Smooth muscle cell (in vitro differentiated cells): ENCODE results near the gene KHK. TPM values are rescaled to one million over a fixed set of nuclear protein-coding genes. Genes with fewer than 3 reads are reported as not detected.

ENCODE experiments used
- DNase-seq: peaks from one replicate; lab custom pipeline; 2025; ENCODE audit not compliant: unreplicated experiment; lab: John Stamatoyannopoulos, UW
- H2AFZ ChIP-seq: fragments of 200-600 bp; sonication (generic); 2 replicates; pipeline ENCODE4 v1.6.0; 2016; ENCODE audit warnings: antibody characterized with exemption, low read depth, mild to moderate bottlenecking
- H3F3A ChIP-seq: fragments of 200-600 bp; sonication (generic); 2 replicates; pipeline ENCODE4 v1.6.0; 2017; ENCODE audit warnings: antibody characterized with exemption, low read depth
- H3K27ac ChIP-seq: fragments of 200-600 bp; sonication (generic); 2 replicates; pipeline ENCODE4 v1.5.1; 2016; ENCODE audit warnings: low read depth, mild to moderate bottlenecking
- H3K27me3 ChIP-seq: fragments of 200-600 bp; sonication (generic); 2 replicates; pipeline ENCODE4 v1.6.1; 2016; ENCODE audit warnings: low read depth, mild to moderate bottlenecking
- H3K36me3 ChIP-seq: fragments of 200-600 bp; sonication (generic); 2 replicates; pipeline ENCODE4 v1.5.1; 2016; ENCODE audit warnings: low read depth
- H3K4me1 ChIP-seq: fragments of 200-600 bp; sonication (generic); 2 replicates; pipeline ENCODE4 v1.5.1; 2016; ENCODE audit warnings: low read depth
- H3K4me2 ChIP-seq: fragments of 200-600 bp; sonication (generic); 2 replicates; pipeline ENCODE4 v1.6.0; 2016; ENCODE audit warnings: mild to moderate bottlenecking
- H3K4me3 ChIP-seq: fragments of 200-600 bp; sonication (generic); 2 replicates; pipeline ENCODE4 v1.5.1; 2016; ENCODE audit warnings: mild to moderate bottlenecking
- H3K79me2 ChIP-seq: fragments of 200-600 bp; sonication (generic); 2 replicates; pipeline ENCODE4 v1.6.0; 2016; ENCODE audit warnings: low read depth, mild to moderate bottlenecking
- H3K9ac ChIP-seq: fragments of 200-600 bp; sonication (generic); 2 replicates; pipeline ENCODE4 v1.6.0; 2016; ENCODE audit warnings: low read depth
- H3K9me3 ChIP-seq: fragments of 200-600 bp; sonication (generic); replicated peaks from 2 replicates; pipeline ENCODE4 v1.5.1; 2016; ENCODE audit warnings: low read depth
- H4K20me1 ChIP-seq: fragments of 200-600 bp; sonication (generic); 2 replicates; pipeline ENCODE4 v1.6.0; 2016; ENCODE audit warnings: low read depth
- CTCF ChIP-seq: fragments of 200-600 bp; sonication (generic); IDR thresholded peaks from 2 replicates; pipeline ENCODE4 v1.5.1; 2017; ENCODE audit warnings: borderline replicate concordance, mild to moderate bottlenecking, antibody characterized with exemption; ENCODE audit not compliant: insufficient read depth, poor library complexity, severe bottlenecking
- WGBS: methylation state at CpG from one replicate; pipeline ENCODE4 v1.1.7; 2016; ENCODE audit warnings: low lambda C conversion rate; 5-methylcytosine and 5-hydroxymethylcytosine counted together
- polyA plus RNA-seq: library from polyadenylated mRNA; unstranded; fragments of >200 nt; fragmentation: Nextera tagmentation; extraction: Ambion mirVana; gene quantifications from 2 replicates; pipeline ENCODE4 v1.2.1, GENCODE V29; 2016
- total RNA-seq: library from RNA; depleted of rRNA; stranded (reverse); fragments of >200 nt; gene quantifications from 2 replicates; pipeline ENCODE4 v1.2.3, GENCODE V29; 2014

KHK gene
- total and polyA plus RNA-seq, 2 experiments from 2014 or later, result 0.27 to 1.6 TPM

GRCh38 chr2:27099334-27099955 is 12.9 kb downstream of the KHK start:
- no peak overlapping the region for H3K4me3 ChIP-seq
- 94% methylated on average over 19 of the region's 19 CpGs for WGBS
- H3K4me2 ChIP-seq, result no peak overlapping the region
- no peaks in the 10 kb centered on the region for H4K20me1 ChIP-seq
- H3K36me3 ChIP-seq, result no peaks in the 10 kb centered on the region
- H3K9ac ChIP-seq, result no peak overlapping the region
- H3K9me3 ChIP-seq, result no peaks in the 10 kb centered on the region
- H3K27ac ChIP-seq, result no peak overlapping the region
- TF ChIP-seq CTCF, result no peak
- peaks cover 12% of the 10 kb centered on the region for H3K27me3 ChIP-seq
- no peaks in the 10 kb centered on the region for H3K4me1 ChIP-seq
- no peak for DNase-seq
- H3K79me2 ChIP-seq, result no peaks in the 10 kb centered on the region
- H3F3A ChIP-seq, result no peaks in the 10 kb centered on the region
- H2AFZ ChIP-seq, result no peak overlapping the region

- Histone ChIP-seq H3K36me3 (no peaks in the 10 kb centered on the region), H3K79me2 (no peaks in the 10 kb centered on the region), H4K20me1 (no peaks in the 10 kb centered on the region), H3K4me2 (no peak overlapping the region), H3K27ac (no peak overlapping the region), H3K4me1 (no peaks in the 10 kb centered on the region), H3K9ac (no peak overlapping the region), H2AFZ (no peak overlapping the region), H3K9me3 (no peaks in the 10 kb centered on the region), H3K4me3 (no peak overlapping the region), H3F3A (no peaks in the 10 kb centered on the region), H3K27me3 (peaks cover 18% of the 10 kb centered on the region)
- 90% methylated on average over 10 of the region's 10 CpGs for WGBS
- TF ChIP-seq CTCF, result no peak
- DNase-seq, result no peak
Observed at GRCh38 chr2:27100036-27100435, 13.5 kb downstream of the KHK start.

- no peaks in the 10 kb centered on the region for H3K9me3 ChIP-seq
- no peak overlapping the region for H2AFZ ChIP-seq
- 91% methylated on average over 5 of the region's 5 CpGs for WGBS
- no peak overlapping the region for H3K4me3 ChIP-seq
- no peak for TF ChIP-seq CTCF
- no peaks in the 10 kb centered on the region for H3K4me1 ChIP-seq
- H3K4me2 ChIP-seq, result no peak overlapping the region
- no peak overlapping the region for H3K9ac ChIP-seq
- no peak for DNase-seq
- no peaks in the 10 kb centered on the region for H3F3A ChIP-seq
- H3K27ac ChIP-seq, result no peak overlapping the region
- peaks cover 21% of the 10 kb centered on the region for H3K27me3 ChIP-seq
- no peaks in the 10 kb centered on the region for H3K79me2 ChIP-seq
- no peaks in the 10 kb centered on the region for H3K36me3 ChIP-seq
- no peaks in the 10 kb centered on the region for H4K20me1 ChIP-seq
Observed at GRCh38 chr2:27102329-27102728, 15.8 kb downstream of the KHK start.

- no peak overlapping the region for H2AFZ ChIP-seq
- H3K4me1 ChIP-seq, result no peaks in the 10 kb centered on the region
- no peak overlapping the region for H3K9ac ChIP-seq
- no peaks in the 10 kb centered on the region for H3F3A ChIP-seq
- WGBS, result 86% methylated on average over 3 of the region's 3 CpGs
- no peaks in the 10 kb centered on the region for H4K20me1 ChIP-seq
- TF ChIP-seq CTCF, result no peak
- H3K4me2 ChIP-seq, result no peak overlapping the region
- no peaks in the 10 kb centered on the region for H3K9me3 ChIP-seq
- no peak for DNase-seq
- no peak overlapping the region for H3K4me3 ChIP-seq
- no peak overlapping the region for H3K27ac ChIP-seq
- peaks cover 21% of the 10 kb centered on the region for H3K27me3 ChIP-seq
- no peaks in the 10 kb centered on the region for H3K79me2 ChIP-seq
- no peaks in the 10 kb centered on the region for H3K36me3 ChIP-seq
Observed at GRCh38 chr2:27105981-27106380, 19.4 kb downstream of the KHK start.
